ENCODE results near the gene DNAI1. TPM values are rescaled to one million over a fixed set of nuclear protein-coding genes. Genes with fewer than 3 reads are reported as not detected.
"Not testable (repeated sequence)": the region's sequence is repeated elsewhere in the genome, so short reads cannot be mapped to it uniquely, and the experiment has no call there.

Gene DNAI1
- polyA plus RNA-seq, 1 experiment: not detected

DNA sequence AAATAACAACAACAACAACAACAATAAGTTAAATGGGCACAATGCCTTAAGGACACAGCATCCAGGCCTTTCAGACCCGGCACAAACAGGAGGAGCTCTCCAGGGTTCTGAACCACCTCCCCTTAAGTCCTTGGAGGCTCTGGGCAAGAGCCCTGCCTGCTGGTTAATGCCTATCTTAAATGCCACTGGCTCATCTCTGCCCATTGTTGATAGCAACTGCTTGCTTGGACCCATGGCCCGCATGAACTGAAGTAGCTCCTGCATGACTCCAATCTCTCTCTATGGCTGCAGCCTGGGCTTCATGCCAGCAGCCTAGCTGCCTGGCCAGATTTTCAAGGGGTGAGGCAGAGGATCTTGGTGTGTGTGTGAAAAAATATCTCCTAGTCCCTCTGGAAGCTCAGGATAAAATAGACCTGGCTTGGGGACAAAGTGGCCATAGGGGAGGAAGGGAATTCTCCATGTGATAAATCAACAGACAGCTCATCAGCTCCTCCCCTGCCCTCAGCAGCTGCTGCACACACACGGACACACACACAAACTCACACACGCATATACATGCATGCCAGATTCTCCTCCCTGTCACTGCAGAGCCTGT lies 27.7 kb upstream of the DNAI1 start:
- H3K27me3 ChIP-seq (ENCODE audit: control insufficient read depth, insufficient read depth, low read length): no peaks in the 10 kb centered on the region
- no peak for DNase-seq (ENCODE audit: low read depth)
- ChIA-PET CTCF (interaction anchor here (0.9 to 6.9 kb wide), 10 partner anchors 13 to 203 kb away, joined by 3 to 39 read pairs (median 6); no protein-coding TSS in a partner anchor), POLR2A (no interaction called here)
- H3K36me3 ChIP-seq (ENCODE audit: control insufficient read depth, insufficient read depth, low read length): peaks cover 3% of the 10 kb centered on the region
- TF ChIP-seq, protein P1, sequence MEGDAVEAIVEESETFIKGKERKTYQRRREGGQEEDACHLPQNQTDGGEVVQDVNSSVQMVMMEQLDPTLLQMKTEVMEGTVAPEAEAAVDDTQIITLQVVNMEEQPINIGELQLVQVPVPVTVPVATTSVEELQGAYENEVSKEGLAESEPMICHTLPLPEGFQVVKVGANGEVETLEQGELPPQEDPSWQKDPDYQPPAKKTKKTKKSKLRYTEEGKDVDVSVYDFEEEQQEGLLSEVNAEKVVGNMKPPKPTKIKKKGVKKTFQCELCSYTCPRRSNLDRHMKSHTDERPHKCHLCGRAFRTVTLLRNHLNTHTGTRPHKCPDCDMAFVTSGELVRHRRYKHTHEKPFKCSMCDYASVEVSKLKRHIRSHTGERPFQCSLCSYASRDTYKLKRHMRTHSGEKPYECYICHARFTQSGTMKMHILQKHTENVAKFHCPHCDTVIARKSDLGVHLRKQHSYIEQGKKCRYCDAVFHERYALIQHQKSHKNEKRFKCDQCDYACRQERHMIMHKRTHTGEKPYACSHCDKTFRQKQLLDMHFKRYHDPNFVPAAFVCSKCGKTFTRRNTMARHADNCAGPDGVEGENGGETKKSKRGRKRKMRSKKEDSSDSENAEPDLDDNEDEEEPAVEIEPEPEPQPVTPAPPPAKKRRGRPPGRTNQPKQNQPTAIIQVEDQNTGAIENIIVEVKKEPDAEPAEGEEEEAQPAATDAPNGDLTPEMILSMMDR (IDR thresholded peaks at IDR 0.05; ENCODE audit: insufficient read depth, low read depth, low read length): no peak
- H3K4me3 ChIP-seq (ENCODE audit: low read depth, low read length): no peak overlapping the region

GRCh38 chr9:34431667-34432066 lies 26.9 kb upstream of the DNAI1 start:
- no peak overlapping the region for H3K4me3 ChIP-seq (ENCODE audit: low read depth, low read length)
- ChIA-PET POLR2A (no interaction called here), CTCF (interaction anchor here (0.8 to 6.9 kb wide), 11 partner anchors 15 to 202 kb away, joined by 3 to 39 read pairs (median 5); no protein-coding TSS in a partner anchor)
- DNase-seq (ENCODE audit: low read depth): no peak
- H3K36me3 ChIP-seq (ENCODE audit: control insufficient read depth, insufficient read depth, low read length): peaks cover 3% of the 10 kb centered on the region
- H3K27me3 ChIP-seq (ENCODE audit: control insufficient read depth, insufficient read depth, low read length): no peaks in the 10 kb centered on the region
- TF ChIP-seq, protein P1 (IDR thresholded peaks at IDR 0.05; ENCODE audit: insufficient read depth, low read depth, low read length): no peak

DNA sequence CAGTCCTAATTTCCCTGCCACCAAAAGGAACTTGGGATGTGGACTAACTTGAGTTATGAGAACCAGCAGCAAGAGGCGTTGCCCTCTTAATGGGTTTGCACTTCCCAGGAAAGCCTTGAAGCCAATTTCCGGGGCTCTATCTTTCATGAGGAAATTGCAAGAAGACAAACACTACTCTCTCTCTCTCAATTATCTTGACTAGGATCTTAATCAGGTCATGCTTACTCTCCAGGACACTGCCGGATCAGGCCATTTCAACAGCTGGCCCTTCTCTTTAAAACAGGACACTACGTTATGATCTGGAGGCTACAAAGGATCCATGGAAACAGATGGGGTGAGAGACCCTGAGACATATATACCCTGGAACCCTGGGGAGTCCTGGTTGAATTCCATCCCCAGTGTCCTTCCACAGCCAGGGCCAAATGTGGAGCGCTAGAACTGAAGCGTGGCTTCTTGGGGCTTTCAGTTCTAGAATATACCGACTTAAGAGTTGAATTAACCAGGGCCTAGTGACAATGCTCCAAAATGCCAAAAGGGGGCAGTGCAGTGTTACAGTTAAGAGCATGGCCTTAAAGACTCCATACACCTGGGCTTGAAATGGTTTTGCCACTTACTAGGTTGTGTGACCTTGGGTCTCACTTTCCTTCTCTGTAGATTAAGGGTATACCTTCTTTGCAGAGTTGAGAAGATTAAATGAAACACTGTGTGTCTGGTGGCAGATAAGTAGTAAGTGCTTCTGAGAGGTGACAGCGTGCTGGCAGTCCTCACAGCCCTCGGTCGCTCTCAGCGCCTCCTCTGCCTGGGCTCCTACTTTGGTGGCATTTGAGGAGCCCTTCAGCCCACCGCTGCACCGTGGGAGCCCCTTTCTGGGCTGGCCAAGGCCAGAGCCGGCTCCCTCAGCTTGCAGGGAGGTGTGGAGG lies 21.3 kb upstream of the DNAI1 start:
- ChIA-PET POLR2A (no interaction called here), CTCF (interaction anchor here (0.7 to 4.3 kb wide), 12 partner anchors 8 to 197 kb away, joined by 3 to 37 read pairs (median 4); no protein-coding TSS in a partner anchor)
- no peak for DNase-seq (ENCODE audit: low read depth)
- TF ChIP-seq, protein P1 (IDR thresholded peaks at IDR 0.05; ENCODE audit: insufficient read depth, low read depth, low read length): peak; percentile 71
- Histone ChIP-seq H3K27me3 (ENCODE audit: control insufficient read depth, insufficient read depth, low read length) (no peaks in the 10 kb centered on the region), H3K36me3 (ENCODE audit: control insufficient read depth, insufficient read depth, low read length) (no peaks in the 10 kb centered on the region; the same call in 1 of the 2 replicates), H3K4me3 (ENCODE audit: low read depth, low read length) (no peak overlapping the region)

DNA sequence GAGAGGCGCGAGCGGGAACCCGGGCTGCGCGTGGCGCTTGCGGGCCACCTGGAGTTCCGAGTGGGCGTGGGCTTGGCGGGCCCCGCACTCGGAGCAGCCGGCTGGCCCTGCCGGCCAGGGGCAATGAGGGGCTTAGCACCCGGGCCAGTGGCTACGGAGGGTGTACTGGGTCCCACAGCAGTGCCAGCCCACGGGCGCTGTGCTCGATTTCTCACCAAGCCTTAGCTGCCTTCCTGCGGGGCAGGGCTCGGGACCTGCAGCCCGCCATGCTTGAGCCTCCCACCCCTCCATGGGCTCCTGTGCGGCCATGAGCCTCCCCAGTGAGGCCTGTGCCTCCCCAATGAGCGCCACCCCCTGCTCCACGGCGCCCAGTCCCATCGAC lies 20.7 kb upstream of the DNAI1 start:
- POLR2A ChIA-PET: not testable (repeated sequence)

DNA sequence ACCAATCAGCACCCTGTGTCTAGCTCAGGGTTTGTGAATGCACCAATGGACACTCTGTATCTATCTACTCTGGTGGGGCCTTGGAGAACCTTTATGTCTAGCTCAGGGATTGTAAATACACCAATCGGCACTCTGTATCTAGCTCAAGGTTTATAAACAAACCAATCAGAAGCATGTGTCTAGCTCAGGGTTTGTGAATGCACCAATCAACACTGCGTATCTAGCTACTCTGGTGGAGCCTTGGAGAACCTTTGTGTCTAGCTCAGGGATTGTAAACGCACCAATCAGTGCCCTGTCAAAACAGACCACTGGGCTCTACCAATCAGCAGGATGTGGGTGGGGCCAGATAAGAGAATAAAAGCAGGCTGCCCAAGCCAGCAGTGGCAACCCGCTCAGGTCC lies 20.1 kb upstream of the DNAI1 start:
- H3K36me3 ChIP-seq (ENCODE audit: control insufficient read depth, insufficient read depth, low read length); DNase-seq (ENCODE audit: low read depth); POLR2A ChIA-PET; H3K4me3 ChIP-seq (ENCODE audit: low read depth, low read length); H3K27me3 ChIP-seq (ENCODE audit: control insufficient read depth, insufficient read depth, low read length): not testable (repeated sequence)
- CTCF ChIA-PET: interaction anchor here (0.8 to 4.3 kb wide), 7 partner anchors 18 to 196 kb away, joined by 3 to 37 read pairs (median 4); partner anchors contain the start of genes DNAI1 and FAM219A

More for the DNA sequence above, 20.7 kb upstream of the DNAI1 start:
- not testable (repeated sequence) for H3K4me3 ChIP-seq (ENCODE audit: low read depth, low read length); DNase-seq (ENCODE audit: low read depth); H3K27me3 ChIP-seq (ENCODE audit: control insufficient read depth, insufficient read depth, low read length); H3K36me3 ChIP-seq (ENCODE audit: control insufficient read depth, insufficient read depth, low read length)
- CTCF ChIA-PET: interaction anchor here (0.8 to 4.3 kb wide), 6 partner anchors 11 to 196 kb away, joined by 3 to 37 read pairs (median 4); partner anchors contain the start of genes DNAI1 and FAM219A

GRCh38 chr9:34440017-34440416 lies 18.6 kb upstream of the DNAI1 start:
- CTCF ChIA-PET: interaction anchor here (0.8 to 4.3 kb wide), 6 partner anchors 17 to 152 kb away, joined by 3 to 37 read pairs (median 4); partner anchors contain the start of genes DNAI1 and FAM219A
- POLR2A ChIA-PET: no interaction called here
- H3K36me3 ChIP-seq (ENCODE audit: control insufficient read depth, insufficient read depth, low read length): no peaks in the 10 kb centered on the region; the same call in 1 of the 2 replicates
- TF ChIP-seq, protein P1 (IDR thresholded peaks at IDR 0.05; ENCODE audit: insufficient read depth, low read depth, low read length): no peak
- H3K4me3 ChIP-seq (ENCODE audit: low read depth, low read length): no peak overlapping the region
- no peaks in the 10 kb centered on the region for H3K27me3 ChIP-seq (ENCODE audit: control insufficient read depth, insufficient read depth, low read length)
- DNase-seq (ENCODE audit: low read depth): no peak
